ENCODE results near the gene MARCHF11. TPM values are rescaled to one million over a fixed set of nuclear protein-coding genes. Genes with fewer than 3 reads are reported as not detected.

The MARCHF11 gene
- total and polyA plus RNA-seq, 2 experiments from 2014 or later: 0.17 to 1.5 TPM

- TF ChIP-seq POLR2AphosphoS5 (IDR thresholded peaks at IDR 0.05; ENCODE audit: low read depth) (no peak), EZH2 (IDR thresholded peaks at IDR 0.05; ENCODE audit: low read depth, unreplicated experiment) (no peak)
Observed at GRCh38 chr5:16082053-16082452, 97.5 kb downstream of the MARCHF11 start (continued).

- peak overlapping the region; percentile 57; the same call in 1 of the 2 replicates for H3K27ac Mint-ChIP-seq
- H3K4me3 Mint-ChIP-seq: no peak overlapping the region
- no peaks in the 10 kb centered on the region for H3K4me1 ChIP-seq (ENCODE audit: insufficient read depth)
- H3K27me3 Mint-ChIP-seq (ENCODE audit: insufficient read depth, low read depth, poor library complexity): peaks cover 6% of the 10 kb centered on the region
- no peak for TF ChIP-seq POLR2AphosphoS5 (IDR thresholded peaks at IDR 0.05; ENCODE audit: low read depth)
- no peak for TF ChIP-seq EZH2 (IDR thresholded peaks at IDR 0.05; ENCODE audit: low read depth, unreplicated experiment)
- no peak for TF ChIP-seq NANOG (IDR thresholded peaks at IDR 0.05; ENCODE audit: borderline replicate concordance)
- no peak for TF ChIP-seq ETS1 (IDR thresholded peaks at IDR 0.05)
- TF ChIP-seq ZNF331 (CRISPR knock-in tag; IDR thresholded peaks at IDR 0.05; ENCODE audit: low read depth): no peak
- TF ChIP-seq REST (IDR thresholded peaks at IDR 0.05; ENCODE audit: unreplicated experiment): no peak
- no peak for TF ChIP-seq JUNB (IDR thresholded peaks at IDR 0.05; ENCODE audit: unreplicated experiment)
- TF ChIP-seq EZH2phosphoT487 (IDR thresholded peaks at IDR 0.05; ENCODE audit: unreplicated experiment): no peak
- TF ChIP-seq CREB1 (CRISPR knock-in tag; IDR thresholded peaks at IDR 0.05; ENCODE audit: low read depth): no peak
- TF ChIP-seq ZNF462 (CRISPR knock-in tag; IDR thresholded peaks at IDR 0.05): no peak
- no peak for TF ChIP-seq STAT1 (IDR thresholded peaks at IDR 0.05; ENCODE audit: unreplicated experiment)
- no peak for TF ChIP-seq ZNF114 (CRISPR knock-in tag; IDR thresholded peaks at IDR 0.05)
- TF ChIP-seq CTCF (conservative IDR thresholded peaks at IDR 0.05; ENCODE audit: low read depth in 2 of 2): no peak
- no peaks in the 10 kb centered on the region for H3K36me3 ChIP-seq (ENCODE audit: insufficient read depth)
- ATAC-seq: peak; percentile 55
- H3K79me2 ChIP-seq (replicated peaks; ENCODE audit: insufficient read depth): no peaks in the 10 kb centered on the region
- H2AFZ ChIP-seq: no peak overlapping the region
- peaks cover 18% of the 10 kb centered on the region for H3K4me1 Mint-ChIP-seq
- peaks cover 4% of the 10 kb centered on the region; the same call in 2 of the 3 replicates for H3K9me3 Mint-ChIP-seq
- H3K36me3 Mint-ChIP-seq (ENCODE audit: low read depth): no peaks in the 10 kb centered on the region; the same call in 2 of the 3 replicates
- no peak overlapping the region for H3K4me2 ChIP-seq
- no peaks in the 10 kb centered on the region for H4K20me1 ChIP-seq (replicated peaks; ENCODE audit: insufficient read depth)
- H3K27ac ChIP-seq (ENCODE audit: low read depth): no peak overlapping the region
- H3F3A ChIP-seq (replicated peaks; ENCODE audit: low read depth): no peaks in the 10 kb centered on the region
- H3K27me3 ChIP-seq (ENCODE audit: insufficient read depth): no peaks in the 10 kb centered on the region
- no peak overlapping the region for H3K4me3 ChIP-seq
- no peak for DNase-seq (ENCODE audit: low spot score)
- H3K9me2 ChIP-seq (ENCODE audit: insufficient read depth): peaks cover 5% of the 10 kb centered on the region; the same call in 1 of the 2 replicates
Observed at GRCh38 chr5:16081376-16081955, 98.1 kb downstream of the MARCHF11 start.

All from GM23338 (cell line).